HepG2 (cell line): ENCODE results near the gene DENND2D. TPM values are rescaled to one million over a fixed set of nuclear protein-coding genes. Genes with fewer than 3 reads are reported as not detected.

Experiments
- ATAC-seq: fragments of 200-7000 bp; cut with Tn5 transposase; 3 replicates; pipeline ENCODE4 v1.9.1; 2020; ENCODE audit warnings: mild to moderate bottlenecking, moderate library complexity
- BruUV-seq: library from RNA; stranded (reverse); fragments of 400-500 nt; replicated peaks from 2 replicates; lab custom pipeline; 2021; lab: Mats Ljungman, UMichigan
- CTCF ChIA-PET: fragments of 300-600 bp; formaldehyde crosslinking; extraction: SDS; loops from one replicate; lab custom pipeline; 2021; ENCODE audit warnings: low total read pairs, inconsistent platforms, low intra/inter-chr PET ratio; lab: Yijun Ruan, JAX
- POLR2A ChIA-PET: fragments of 350-600 bp; sonication (Branson Sonifier 250); formaldehyde crosslinking; loops from one replicate; lab custom pipeline; 2020; ENCODE audit warnings: antibody characterized with exemption, inconsistent platforms; lab: Yijun Ruan, JAX
- DNase-seq: peaks from one replicate; pipeline ENCODE4 v3.0.0-alpha.2; 2015; ENCODE audit warnings: low spot score
- FAIRE-seq: peaks from 3 replicates; lab custom pipeline; 2011; peaks lifted over from hg19 to GRCh38; lab: Jason Lieb, UNC
- H2AFZ ChIP-seq: one replicate; pipeline ENCODE4 v1.6.1; 2011; ENCODE audit warnings: low read length, inconsistent platforms
- H3K27ac ChIP-seq: fragments of 300-600 bp; 3 replicates; pipeline ENCODE4 v1.8.0; 2011; ENCODE audit warnings: mixed run types, mild to moderate bottlenecking, mixed read lengths, low read length, inconsistent platforms; ENCODE audit not compliant: insufficient read depth; ENCODE audit errors: extremely low read length
- H3K27me3 ChIP-seq, 2 experiments: fragments of 200-600 bp in 1 of 2; 2 replicates in 1 of 2; 3 replicates in 1 of 2; pipeline versions ENCODE4 v1.6.0 to v1.8.0; 2011; ENCODE audit warnings: low read length in 2 of 2, mild to moderate bottlenecking in 2 of 2, moderate library complexity in 2 of 2, inconsistent platforms in 1 of 2; ENCODE audit not compliant: insufficient read depth in 2 of 2, control insufficient read depth in 1 of 2
- H3K36me3 ChIP-seq, 2 experiments: fragments of 200-600 bp in 1 of 2; replicated peaks in 1 of 2; 2 replicates in 1 of 2; 3 replicates in 1 of 2; pipeline versions ENCODE4 v1.5.1 to v1.8.0; 2011; ENCODE audit warnings: low read length in 2 of 2, inconsistent platforms in 1 of 2; ENCODE audit not compliant: insufficient read depth in 2 of 2, control insufficient read depth in 1 of 2
- H3K4me1 ChIP-seq: 2 replicates; pipeline ENCODE4 v1.5.1; 2012; ENCODE audit warnings: low read length, inconsistent platforms; ENCODE audit not compliant: insufficient read depth
- H3K4me2 ChIP-seq: 2 replicates; pipeline ENCODE4 v1.6.0; 2011; ENCODE audit warnings: low read depth, low read length, inconsistent platforms
- H3K4me3 ChIP-seq, 3 experiments: fragments of 200-600 bp in 1 of 3; sonication (generic), shearing (Covaris generic) in 1 of 3; replicated peaks in 1 of 3; 2 replicates each; pipeline ENCODE4 v1.5.1; 2011 to 2016; ENCODE audit warnings: low read length in 3 of 3, inconsistent platforms in 2 of 3, low read depth in 2 of 3, mild to moderate bottlenecking in 2 of 3, control low read depth in 1 of 3, mixed read lengths in 1 of 3; ENCODE audit not compliant: insufficient read depth in 1 of 3
- H3K79me2 ChIP-seq: one replicate; pipeline ENCODE4 v1.6.1; 2011; ENCODE audit warnings: low read length, inconsistent platforms; ENCODE audit not compliant: insufficient read depth
- H3K9ac ChIP-seq: 2 replicates; pipeline ENCODE4 v1.6.0; 2011; ENCODE audit warnings: mild to moderate bottlenecking, low read depth, low read length, inconsistent platforms; ENCODE audit not compliant: insufficient read depth
- H3K9me3 ChIP-seq: 2 replicates; pipeline ENCODE4 v1.5.1; 2012; ENCODE audit warnings: mild to moderate bottlenecking, low read length
- H4K20me1 ChIP-seq: 2 replicates; pipeline ENCODE4 v1.6.0; 2011; ENCODE audit warnings: inconsistent platforms, mild to moderate bottlenecking, low read length, moderate library complexity; ENCODE audit not compliant: insufficient read depth
- CTCF ChIP-seq: sonication (generic); formaldehyde crosslinking; IDR thresholded peaks from 2 replicates; pipeline ENCODE4 v1.5.0; 2020; ENCODE audit warnings: mild to moderate bottlenecking, missing genetic modification reagents, moderate library complexity
- HHEX ChIP-seq: IDR thresholded peaks from 2 replicates; pipeline ENCODE4 v1.6.1; 2016; ENCODE audit warnings: control low read depth
- MAFG ChIP-seq: sonication (generic); formaldehyde crosslinking; IDR thresholded peaks from 2 replicates; pipeline ENCODE4 v1.5.1; 2020; ENCODE audit warnings: mild to moderate bottlenecking, missing genetic modification reagents
- U2AF1 ChIP-seq: fragments of 200-400 bp; formaldehyde crosslinking; optimal IDR thresholded peaks from 2 replicates; pipeline ENCODE3; 2017; ENCODE audit warnings: mild to moderate bottlenecking, low read depth, low read length
- ZNF629 ChIP-seq: sonication (generic); formaldehyde crosslinking; conservative IDR thresholded peaks from 2 replicates; pipeline ENCODE4 v1.5.0; 2020; ENCODE audit warnings: missing genetic modification reagents
- in situ Hi-C: cut with HindIII; loops from 2 replicates; pipeline ENCODE4 v1.10.0; 2017; ENCODE audit warnings: low pct_unique_long_range_greater_than_20kb; ENCODE audit not compliant: extremely low pct_ligation_motif_present
- intact Hi-C: fragments of 100-400 bp; cut with micrococcal nuclease; formaldehyde crosslinking; loops from one replicate; pipeline ENCODE4 v1.10.0; 2022; ENCODE audit not compliant: unreplicated experiment
- polyA plus RNA-seq, 8 experiments: library from polyadenylated mRNA; depleted of rRNA in 3 of 8; stranded (reverse) in 7 of 8; unstranded in 1 of 8; fragments of >200 nt; fragmentation: Illumina TruSeq in 4 of 8; extraction: Trizol in 4 of 8; gene quantifications; 2 replicates each; pipeline versions ENCODE4 v1.2.1 to v1.2.3, GENCODE V29; 2011 to 2016; ENCODE audit warnings: low read depth in 4 of 8, missing spikeins in 1 of 8, mixed read lengths in 1 of 8; ENCODE audit not compliant: insufficient read depth in 1 of 8
- total RNA-seq, 5 experiments: library from RNA; depleted of rRNA; stranded (reverse); fragments of >200 nt; fragmentation: Illumina TruSeq; extraction: Trizol; gene quantifications; 2 replicates each; pipeline ENCODE4 v1.2.3, GENCODE V29; 2016; ENCODE audit warnings: low read depth in 1 of 5

Gene DENND2D
- total and polyA plus RNA-seq, 2 of the 13 experiments (the other 11 are each of a cell fraction or from before 2014, with no cell fraction given) = 0.04 TPM; not detected in 1

DNA sequence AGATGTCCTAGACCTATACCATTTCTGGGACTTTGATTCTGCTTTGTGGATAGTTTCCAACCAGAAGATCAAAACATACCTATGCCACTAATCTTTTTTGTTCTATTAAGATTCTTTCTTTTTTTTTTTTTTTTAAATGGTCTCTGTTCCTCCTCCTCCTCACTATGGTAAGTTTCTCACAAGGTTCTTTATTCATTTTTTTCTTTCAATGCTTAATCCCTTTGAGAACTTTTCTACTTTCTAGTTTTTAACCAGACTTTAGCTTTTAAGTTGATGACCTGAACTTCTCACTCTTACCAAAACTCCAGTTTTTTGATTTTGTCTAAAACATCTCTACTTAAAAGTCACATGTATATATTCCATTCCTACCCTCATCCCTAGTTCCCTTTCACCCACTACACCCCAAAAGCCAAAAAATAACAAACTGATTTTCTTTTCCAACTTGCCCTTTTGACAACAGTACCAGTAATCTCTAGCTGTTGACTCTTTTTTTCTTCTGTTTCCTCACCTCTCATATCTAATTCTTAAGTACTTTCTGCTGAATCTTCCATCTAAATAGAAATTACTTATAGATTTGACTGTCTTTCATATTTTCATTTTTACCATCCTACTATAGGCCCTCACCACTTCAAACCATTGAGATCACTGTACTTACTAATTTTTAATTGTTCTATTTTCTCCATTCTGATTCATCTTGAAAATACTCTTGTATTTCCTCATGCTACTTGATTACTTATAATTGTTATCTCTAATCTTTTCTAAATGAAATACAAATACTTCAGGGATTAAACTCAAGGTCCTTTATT lies 54.3 kb downstream of the DENND2D start:
- Histone ChIP-seq H3K4me1 (peaks cover 49% of the 10 kb centered on the region), H3K27ac (peak overlapping the region; percentile 21), H3K9me3 (no peaks in the 10 kb centered on the region)
- no TSS peak for BruUV-seq
- ChIA-PET CTCF (interaction anchor here (0.6 kb wide), 1 partner anchor 188 kb away, joined by 3 read pairs; no protein-coding TSS in a partner anchor), POLR2A (no interaction called here)
- intact Hi-C loops (loop anchor here (10.0 kb wide), 1 partner anchor 189 kb away; no protein-coding TSS in a partner anchor), in situ Hi-C loops (no loop called here)
- no peak for ATAC-seq
- TF ChIP-seq U2AF1 (no peak), ZNF629 (CRISPR knock-in tag) (no peak), CTCF (CRISPR knock-in tag) (no peak), HHEX (CRISPR knock-in tag) (no peak), MAFG (CRISPR knock-in tag) (no peak)
- TF ChIP-seq, all 625 proteins: peak for 0
- Histone ChIP-seq H3K9ac (no peak overlapping the region), H3K79me2 (peaks cover 77% of the 10 kb centered on the region), H3K4me2 (peak overlapping the region; percentile 51; the same call in 1 of the 2 replicates), H3K27me3 (no peaks in the 10 kb centered on the region), H2AFZ (no peak overlapping the region), H3K36me3 (peaks cover 7 to 28% of the 10 kb centered on the region in 2 experiments), H4K20me1 (peaks cover 8% of the 10 kb centered on the region; the same call in 1 of the 2 replicates), H3K4me3 (no peak overlapping the region)
- FAIRE-seq = no peak
- DNase-seq = no peak
